Thymus (tissue), 11 donors: ENCODE data around the gene HDAC1. TPM values are rescaled to one million over a fixed set of nuclear protein-coding genes. Genes with fewer than 3 reads are reported as not detected.

Experiments
- DNase-seq, 9 donors: peaks; one replicate each; pipeline ENCODE4 v3.0.0-alpha.2; 2013; ENCODE audit warnings: low spot score in 9 of 9, low read depth in 6 of 9, missing footprints in 1 of 9
- H3K27ac ChIP-seq, 2 donors: one replicate each; pipeline ENCODE4 v1.5.1; 2013; ENCODE audit warnings: control low read depth in 1 of 2, low read depth in 1 of 2, low read length in 1 of 2, mild to moderate bottlenecking in 1 of 2, moderate library complexity in 1 of 2
- H3K27me3 ChIP-seq, 2 donors: one replicate each; pipeline ENCODE4 v1.5.1; 2013; ENCODE audit warnings: low read length in 1 of 2; ENCODE audit not compliant: control insufficient read depth in 2 of 2, insufficient read depth in 1 of 2
- H3K36me3 ChIP-seq, 2 donors: one replicate each; pipeline ENCODE4 v1.5.1; 2013; ENCODE audit warnings: low read length in 1 of 2, mild to moderate bottlenecking in 1 of 2, moderate library complexity in 1 of 2; ENCODE audit not compliant: control insufficient read depth in 2 of 2, insufficient read depth in 2 of 2
- H3K4me1 ChIP-seq, 2 donors: one replicate each; pipeline ENCODE4 v1.5.1; 2013; ENCODE audit warnings: low read length in 2 of 2; ENCODE audit not compliant: control insufficient read depth in 2 of 2, insufficient read depth in 2 of 2
- H3K4me3 ChIP-seq, 2 donors: one replicate each; pipeline ENCODE4 v1.5.1; 2013; ENCODE audit warnings: low read length in 2 of 2, control low read depth in 1 of 2, mild to moderate bottlenecking in 1 of 2
- H3K9me3 ChIP-seq, 2 donors: one replicate each; pipeline ENCODE4 v1.5.1; 2013; ENCODE audit warnings: low read length in 1 of 2, mild to moderate bottlenecking in 1 of 2; ENCODE audit not compliant: control insufficient read depth in 2 of 2, insufficient read depth in 1 of 2
- WGBS: extraction: QIAGEN DNeasy Blood & Tissue Kit; methylation state at CpG from one replicate; pipeline ENCODE4 v1.1.7; 2013; 5-methylcytosine and 5-hydroxymethylcytosine counted together
- polyA plus RNA-seq: library from polyadenylated mRNA; stranded (reverse); fragments of 200-250 nt; gene quantifications from one replicate; pipeline ENCODE4 v1.2.3, GENCODE V29; 2013
- total RNA-seq: library from RNA; stranded (reverse); fragments of 120-200 nt; gene quantifications from one replicate; pipeline ENCODE4 v1.2.4, GENCODE V29; 2013
- donor health status: healthy.

The HDAC1 gene
- total and polyA plus RNA-seq, 2 donors: 103 to 150 TPM

GRCh38 chr1:32336963-32337675 lies 45.2 kb downstream of the HDAC1 start:
- Histone ChIP-seq H3K4me3 (no peak overlapping the region), H3K9me3 (no peaks in the 10 kb centered on the region), H3K27ac (peak overlapping the region; percentile 25 to 32), H3K27me3 (peaks cover 0 to 19% of the 10 kb centered on the region in 2 donors), H3K4me1 (peaks cover 10 to 56% of the 10 kb centered on the region in 2 donors), H3K36me3 (peaks cover 13 to 26% of the 10 kb centered on the region in 2 donors)
- 27% methylated on average over 8 of the region's 8 CpGs for WGBS
- DNase-seq: peak in 2 of 9 donors; percentile 28 to 42

GRCh38 chr1:32337855-32338636 lies 46.2 kb downstream of the HDAC1 start:
- no peak overlapping the region for H3K4me3 ChIP-seq
- no peak for DNase-seq
- H3K27me3 ChIP-seq: peaks cover 0 to 19% of the 10 kb centered on the region in 2 donors
- H3K36me3 ChIP-seq: peaks cover 4 to 16% of the 10 kb centered on the region in 2 donors
- peak overlapping the region in 1 of 2 donors; percentile 41 for H3K27ac ChIP-seq
- no peaks in the 10 kb centered on the region for H3K9me3 ChIP-seq
- peaks cover 10 to 49% of the 10 kb centered on the region in 2 donors for H3K4me1 ChIP-seq
- whole genome bisulfite sequencing: 60% methylated on average over 16 of the region's 16 CpGs

GRCh38 chr1:32338637-32339145 lies 46.8 kb downstream of the HDAC1 start:
- Histone ChIP-seq H3K4me3 (no peak overlapping the region), H3K4me1 (peaks cover 10 to 43% of the 10 kb centered on the region in 2 donors), H3K27me3 (peaks cover 0 to 19% of the 10 kb centered on the region in 2 donors), H3K27ac (no peak overlapping the region), H3K9me3 (no peaks in the 10 kb centered on the region), H3K36me3 (peaks cover 3 to 10% of the 10 kb centered on the region in 2 donors)
- WGBS: 96% methylated on average over 14 of the region's 14 CpGs
- DNase-seq: no peak

DNA sequence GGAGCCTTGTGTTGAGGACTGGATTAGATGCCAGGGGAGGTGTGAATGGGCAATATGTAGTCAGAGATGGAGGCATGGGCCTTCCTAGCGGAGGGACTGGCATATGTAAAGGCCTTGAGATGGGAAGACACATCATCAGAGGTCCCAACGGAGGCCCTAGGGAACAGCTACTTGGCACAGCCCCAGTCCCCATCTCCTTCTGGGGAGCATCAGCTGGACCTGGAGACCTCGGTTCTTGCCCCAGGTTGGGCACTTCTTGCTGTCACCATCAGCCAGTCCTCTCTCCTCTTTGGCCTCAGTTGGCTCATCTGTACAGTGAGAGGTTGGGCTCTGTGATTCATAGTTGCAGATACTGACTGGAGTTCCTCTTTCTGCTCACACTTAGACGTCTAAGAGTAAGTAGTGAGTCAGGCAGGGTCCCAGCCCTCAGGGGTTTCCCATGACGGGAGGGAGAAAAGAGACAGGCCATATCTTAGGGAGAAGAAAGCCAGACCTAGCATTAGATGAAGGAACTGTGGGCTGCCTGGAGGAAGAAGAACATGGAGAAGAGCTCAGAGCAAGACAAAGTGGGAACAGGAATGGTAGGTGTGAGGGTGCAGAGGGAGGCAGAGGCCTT lies 47.6 kb downstream of the HDAC1 start:
- no peak for DNase-seq
- peaks cover 0 to 2% of the 10 kb centered on the region in 2 donors for H3K36me3 ChIP-seq
- 77% methylated on average over 5 of the region's 5 CpGs for WGBS
- H3K27ac ChIP-seq: no peak overlapping the region
- H3K9me3 ChIP-seq: no peaks in the 10 kb centered on the region
- peaks cover 0 to 19% of the 10 kb centered on the region in 2 donors for H3K27me3 ChIP-seq
- H3K4me3 ChIP-seq: no peak overlapping the region
- H3K4me1 ChIP-seq: peaks cover 6 to 36% of the 10 kb centered on the region in 2 donors

DNA sequence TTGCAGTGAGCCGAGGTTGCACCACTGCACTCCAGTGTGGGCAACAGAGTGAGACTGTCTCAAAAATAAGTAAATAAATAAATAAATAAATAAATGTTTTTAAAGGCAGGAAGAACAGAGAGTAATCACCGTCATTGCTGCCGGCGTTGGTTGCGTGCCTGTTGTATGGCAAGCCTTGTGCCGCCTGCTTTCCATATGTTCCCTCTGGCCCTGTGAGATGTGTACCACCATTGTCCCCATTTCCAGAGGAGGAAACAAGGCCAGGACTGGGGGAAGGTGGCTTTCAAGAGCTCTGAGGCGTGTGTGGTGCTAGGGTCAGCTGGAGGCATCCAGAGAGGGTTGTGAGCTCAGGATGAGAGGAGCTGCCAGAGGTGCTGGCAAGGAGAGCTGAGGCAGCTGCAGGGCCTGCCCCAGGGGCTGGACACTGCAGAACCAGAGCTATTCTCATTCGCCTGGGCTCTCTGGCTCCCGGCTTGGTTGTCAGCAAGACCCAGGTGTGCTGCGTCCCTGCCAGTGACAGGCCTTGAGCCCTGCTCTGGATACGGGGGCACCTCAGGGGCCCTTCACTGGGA lies 49.4 kb downstream of the HDAC1 start:
- peak overlapping the region; percentile 33 to 66 for H3K27ac ChIP-seq
- H3K27me3 ChIP-seq: peaks cover 0 to 20% of the 10 kb centered on the region in 2 donors
- no peaks in the 10 kb centered on the region for H3K36me3 ChIP-seq
- H3K9me3 ChIP-seq: no peaks in the 10 kb centered on the region
- peaks cover 4 to 33% of the 10 kb centered on the region in 2 donors for H3K4me1 ChIP-seq
- WGBS: 96% methylated on average over 11 of the region's 11 CpGs
- DNase-seq: no peak
- no peak overlapping the region for H3K4me3 ChIP-seq

- H3K4me3 ChIP-seq: no peak overlapping the region
- peaks cover 0 to 26% of the 10 kb centered on the region in 2 donors for H3K4me1 ChIP-seq
- no peaks in the 10 kb centered on the region for H3K36me3 ChIP-seq
- H3K27ac ChIP-seq: peak overlapping the region in 1 of 2 donors; percentile 66
- no peaks in the 10 kb centered on the region for H3K9me3 ChIP-seq
- DNase-seq: no peak
- peaks cover 0 to 13% of the 10 kb centered on the region in 2 donors for H3K27me3 ChIP-seq
- WGBS: 94% methylated on average over 5 of the region's 5 CpGs
These were observed 50.1 kb downstream of the HDAC1 start for GRCh38 chr1:32341971-32342370.

DNA sequence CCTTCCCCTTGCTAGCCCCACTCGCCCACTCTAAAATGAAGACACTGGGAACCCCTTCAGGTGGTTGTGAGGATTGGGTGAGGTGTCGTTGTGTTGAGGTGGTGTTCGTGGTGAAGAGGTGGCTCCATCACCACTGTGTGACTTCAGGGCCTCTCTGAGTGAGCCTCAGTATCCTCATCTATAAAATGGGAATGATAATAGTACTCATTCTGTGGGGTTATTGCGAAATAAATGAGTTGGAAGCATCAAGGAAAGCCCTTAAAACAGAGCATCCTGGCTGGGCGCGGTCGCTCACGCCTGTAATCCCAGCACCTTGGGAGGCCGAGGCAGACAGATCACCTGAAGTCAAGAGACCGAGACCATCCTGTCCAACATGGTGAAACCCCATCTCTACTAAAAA lies 50.8 kb downstream of the HDAC1 start:
- Histone ChIP-seq H3K27ac (peak overlapping the region in 1 of 2 donors; percentile 11), H3K9me3 (no peaks in the 10 kb centered on the region), H3K36me3 (no peaks in the 10 kb centered on the region), H3K27me3 (peaks cover 0 to 8% of the 10 kb centered on the region in 2 donors), H3K4me1 (peaks cover 0 to 18% of the 10 kb centered on the region in 2 donors), H3K4me3 (no peak overlapping the region)
- WGBS: 93% methylated on average over 10 of the region's 10 CpGs
- DNase-seq: no peak

- H3K27ac ChIP-seq: no peak overlapping the region
- H3K4me1 ChIP-seq: peaks cover 4 to 22% of the 10 kb centered on the region in 2 donors
- H3K27me3 ChIP-seq: peaks cover 0 to 2% of the 10 kb centered on the region in 2 donors
- H3K36me3 ChIP-seq: no peaks in the 10 kb centered on the region
- H3K4me3 ChIP-seq: no peak overlapping the region
- DNase-seq: no peak
- 29% methylated on average over 8 of the region's 8 CpGs for WGBS
- peaks cover 0 to 1% of the 10 kb centered on the region in 2 donors for H3K9me3 ChIP-seq
These were observed 53.5 kb downstream of the HDAC1 start for GRCh38 chr1:32345289-32345827.
